CD4-positive, alpha-beta T cell (primary cell): ENCODE results near the gene DDRGK1. TPM values are rescaled to one million over a fixed set of nuclear protein-coding genes. Genes with fewer than 3 reads are reported as not detected.

Experiments
- ATAC-seq: fragments of 200-7000 bp; cut with Tn5 transposase; one replicate; pipeline ENCODE4 v1.10.0; 2022; ENCODE audit warnings: mild to moderate bottlenecking; ENCODE audit not compliant: poor library complexity
- CTCF ChIA-PET: fragments of 350-600 bp; sonication (Branson Sonifier 250); formaldehyde crosslinking; loops from one replicate; lab custom pipeline; 2021; ENCODE audit warnings: antibody characterized with exemption, inconsistent platforms; lab: Charles Lee
- POLR2A ChIA-PET: fragments of 350-600 bp; sonication (Branson Sonifier 250); formaldehyde crosslinking; loops from one replicate; lab custom pipeline; 2021; ENCODE audit warnings: antibody characterized with exemption, inconsistent platforms; lab: Charles Lee
- DNase-seq, 14 experiments: peaks; one replicate each; pipeline ENCODE4 v3.0.0-alpha.2; 2013 to 2020; ENCODE audit warnings: mixed read lengths in 2 of 14
- H3K27ac ChIP-seq, 2 donors: one replicate each; pipeline versions ENCODE4 v1.5.1 to v1.7.0; 2013; ENCODE audit warnings: low read length in 2 of 2, low read depth in 1 of 2, mild to moderate bottlenecking in 1 of 2
- H3K27me3 ChIP-seq, 2 experiments: 1 replicate in 1 of 2; 2 replicates in 1 of 2; pipeline versions ENCODE4 v1.6.1 to v1.7.0; 2013; ENCODE audit warnings: low read length in 2 of 2, control low read depth in 1 of 2, mild to moderate bottlenecking in 1 of 2, moderate library complexity in 1 of 2; ENCODE audit not compliant: insufficient read depth in 2 of 2, control insufficient read depth in 1 of 2
- H3K36me3 ChIP-seq: one replicate; pipeline ENCODE4 v1.6.1; 2013; ENCODE audit warnings: low read length, control low read depth; ENCODE audit not compliant: insufficient read depth
- H3K4me1 ChIP-seq: one replicate; pipeline ENCODE4 v1.6.1; 2013; ENCODE audit warnings: low read length, control low read depth; ENCODE audit not compliant: insufficient read depth
- H3K4me3 ChIP-seq: one replicate; pipeline ENCODE4 v1.5.1; 2013; ENCODE audit warnings: mild to moderate bottlenecking, low read length, moderate library complexity
- H3K9me3 ChIP-seq, 2 experiments: 1 replicate in 1 of 2; 2 replicates in 1 of 2; pipeline versions ENCODE4 v1.6.1 to v1.7.0; 2013; ENCODE audit warnings: low read length in 2 of 2, mild to moderate bottlenecking in 2 of 2, control low read depth in 1 of 2, moderate library complexity in 1 of 2; ENCODE audit not compliant: control insufficient read depth in 1 of 2, insufficient read depth in 1 of 2
- H3K27ac Mint-ChIP-seq: one replicate; pipeline ENCODE4 v1.8.0; 2020; ENCODE audit warnings: mixed read lengths
- H3K27me3 Mint-ChIP-seq: one replicate; pipeline ENCODE4 v1.8.0; 2021; ENCODE audit warnings: mixed read lengths
- H3K36me3 Mint-ChIP-seq: one replicate; pipeline ENCODE4 v1.8.0; 2021; ENCODE audit warnings: low read depth, mixed read lengths
- H3K4me1 Mint-ChIP-seq: one replicate; pipeline ENCODE4 v1.8.0; 2021; ENCODE audit warnings: low read depth, mixed read lengths
- H3K4me3 Mint-ChIP-seq: one replicate; pipeline ENCODE4 v1.8.0; 2020; ENCODE audit warnings: mild to moderate bottlenecking, mixed read lengths
- H3K9me3 Mint-ChIP-seq: one replicate; pipeline ENCODE4 v1.8.0; 2020; ENCODE audit warnings: mixed read lengths
- CTCF ChIP-seq: fragments of 200-600 bp; IDR thresholded peaks from one replicate; pipeline ENCODE4 v1.8.0; 2022; ENCODE audit warnings: antibody characterized with exemption, mild to moderate bottlenecking
- intact Hi-C, 2 experiments: fragments of 100-400 bp; cut with DNase I in 1 of 2; cut with micrococcal nuclease in 1 of 2; formaldehyde crosslinking; loops; one replicate each; pipeline versions ENCODE4 v1.15.1 to v1.9.0; 2023 to 2025; cut with DNase I, micrococcal nuclease
- total RNA-seq, 174 experiments: library from RNA in 2 of 174; stranded (reverse) in 2 of 174; gene quantifications; one replicate each; pipeline ENCODE4 v1.2.3 and lab custom pipeline; 2021 to 2026

Gene DDRGK1
- total RNA-seq, 2 experiments from 2014 or later = 40.7 to 43.4 TPM

- CTCF ChIA-PET = no interaction called here
- no peak overlapping the region for H3K4me3 ChIP-seq
- Mint-ChIP-seq H3K4me3 (peak overlapping the region; percentile 11), H3K9me3 (no peaks in the 10 kb centered on the region), H3K4me1 (peaks cover 17% of the 10 kb centered on the region), H3K27me3 (peaks cover 13% of the 10 kb centered on the region), H3K27ac (no peak overlapping the region), H3K36me3 (peaks cover 8% of the 10 kb centered on the region)
- H3K27ac ChIP-seq = no peak overlapping the region
- no peak for TF ChIP-seq CTCF
- H3K4me1 ChIP-seq = peaks cover 21% of the 10 kb centered on the region
- DNase-seq (peak in 1 of 14 experiments; percentile 26), ATAC-seq (no peak)
- H3K9me3 ChIP-seq = no peaks in the 10 kb centered on the region
- intact Hi-C loops = loop anchor here in 1 of 2 experiments (5.0 kb wide), 1 partner anchor 38 kb away; the partner anchor contains the start of gene DDRGK1
- POLR2A ChIA-PET = interaction anchor here (1.4 kb wide), 1 partner anchor 11 kb away, joined by 4 read pairs; no protein-coding TSS in a partner anchor
- H3K27me3 ChIP-seq = peaks cover 19% of the 10 kb centered on the region in 2 experiments
- H3K36me3 ChIP-seq = no peaks in the 10 kb centered on the region
Observed at GRCh38 chr20:3164043-3164762, 40.3 kb downstream of the DDRGK1 start.

- Mint-ChIP-seq H3K36me3 (peaks cover 13% of the 10 kb centered on the region), H3K27me3 (peaks cover 5% of the 10 kb centered on the region), H3K4me3 (peak overlapping the region; percentile 20), H3K9me3 (no peaks in the 10 kb centered on the region), H3K27ac (no peak overlapping the region), H3K4me1 (peaks cover 22% of the 10 kb centered on the region)
- no peak for TF ChIP-seq CTCF
- CTCF ChIA-PET = no interaction called here
- DNase-seq (peak in 1 of 14 experiments; percentile 24), ATAC-seq (no peak)
- H3K4me1 ChIP-seq = peaks cover 27% of the 10 kb centered on the region
- H3K9me3 ChIP-seq = no peaks in the 10 kb centered on the region
- no peaks in the 10 kb centered on the region for H3K36me3 ChIP-seq
- no peak overlapping the region for H3K27ac ChIP-seq
- H3K4me3 ChIP-seq = no peak overlapping the region
- POLR2A ChIA-PET = no interaction called here
- peaks cover 17% of the 10 kb centered on the region in 2 experiments for H3K27me3 ChIP-seq
- intact Hi-C loops = loop anchor here in 1 of 2 experiments (5.0 kb wide), 1 partner anchor 39 kb away; the partner anchor contains the start of gene DDRGK1
Observed at GRCh38 chr20:3163099-3164042, 41.1 kb downstream of the DDRGK1 start.

GRCh38 chr20:3162080-3162611, 42.3 kb downstream of the DDRGK1 start:
- Mint-ChIP-seq H3K27me3 (no peaks in the 10 kb centered on the region), H3K4me1 (peaks cover 34% of the 10 kb centered on the region), H3K9me3 (no peaks in the 10 kb centered on the region), H3K36me3 (peaks cover 18% of the 10 kb centered on the region), H3K4me3 (peak overlapping the region; percentile 85), H3K27ac (peak overlapping the region; percentile 47)
- intact Hi-C loops = loop anchor here in 1 of 2 experiments (5.0 kb wide), 1 partner anchor 40 kb away; the partner anchor contains the start of gene DDRGK1
- H3K4me3 ChIP-seq = no peak overlapping the region
- peaks cover 7 to 9% of the 10 kb centered on the region in 2 experiments for H3K27me3 ChIP-seq
- DNase-seq (no peak), ATAC-seq (no peak)
- ChIA-PET POLR2A (interaction anchor here (2.9 kb wide), 1 partner anchor 10 kb away, joined by 16 read pairs; the partner anchor contains the start of gene LZTS3), CTCF (no interaction called here)
- H3K36me3 ChIP-seq = no peaks in the 10 kb centered on the region
- H3K9me3 ChIP-seq = no peaks in the 10 kb centered on the region
- no peak overlapping the region for H3K27ac ChIP-seq
- H3K4me1 ChIP-seq = peaks cover 30% of the 10 kb centered on the region
- no peak for TF ChIP-seq CTCF
